ENCODE data around the gene DMD. TPM values are rescaled to one million over a fixed set of nuclear protein-coding genes. Genes with fewer than 3 reads are reported as not detected.

Gene DMD
- total and polyA plus RNA-seq, 2 of the 13 experiments (the other 11 are each of a cell fraction or from before 2014, with no cell fraction given): 17.6 to 25.9 TPM

DNA sequence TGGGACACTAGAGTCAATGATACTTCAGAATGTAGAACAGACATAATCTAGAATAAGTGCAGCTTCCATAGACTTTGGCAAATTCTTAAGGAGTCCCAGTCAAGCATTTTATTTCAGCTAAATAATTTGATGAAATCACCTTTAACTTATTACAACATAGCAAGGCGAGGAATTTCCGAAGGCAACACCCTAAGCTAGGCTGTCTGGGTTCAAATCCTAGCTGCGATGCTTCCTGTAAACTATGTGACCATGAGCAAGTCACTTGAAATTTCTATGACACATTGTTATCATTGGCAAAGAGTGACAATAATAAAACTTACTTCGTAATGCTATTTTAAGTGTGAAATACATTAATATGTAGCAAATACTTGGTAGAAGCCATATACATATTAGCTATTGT, 679.1 kb downstream of the DMD start:
- 29% methylated on average over 4 of the region's 4 CpGs for WGBS (ENCODE audit: low lambda C conversion rate)
- Histone ChIP-seq H3K9me3 (ENCODE audit: low read length) (no peaks in the 10 kb centered on the region), H3K9ac (ENCODE audit: insufficient read depth, low read depth, low read length) (no peak overlapping the region), H3K4me3 (replicated peaks in 1 of 3; ENCODE audit: insufficient read depth in 1 of 3, low read depth in 2 of 3, low read length in 3 of 3) (no peak overlapping the region), H3K36me3 (replicated peaks in 1 of 2; ENCODE audit: control insufficient read depth in 1 of 2, insufficient read depth in 2 of 2, low read length in 2 of 2) (no peaks in the 10 kb centered on the region), H3K27me3 (ENCODE audit: control insufficient read depth in 1 of 2, insufficient read depth in 2 of 2, low read length in 2 of 2) (no peaks in the 10 kb centered on the region), H3K4me2 (ENCODE audit: low read depth, low read length) (no peak overlapping the region), H2AFZ (ENCODE audit: low read length) (no peak overlapping the region), H3K27ac (ENCODE audit: extremely low read length, insufficient read depth, low read length) (no peak overlapping the region), H3K79me2 (ENCODE audit: insufficient read depth, low read length) (no peaks in the 10 kb centered on the region), H4K20me1 (ENCODE audit: insufficient read depth, low read length) (no peaks in the 10 kb centered on the region), H3K4me1 (ENCODE audit: insufficient read depth, low read length) (peaks cover 16% of the 10 kb centered on the region)
- no peak for ATAC-seq
- intact Hi-C loops (cut with micrococcal nuclease; ENCODE audit: unreplicated experiment) (loop anchor here (5.0 kb wide), 1 partner anchor 1770 kb away; no protein-coding TSS in a partner anchor), in situ Hi-C loops (cut with HindIII; ENCODE audit: extremely low pct_ligation_motif_present, low pct_unique_long_range_greater_than_20kb) (loop anchor here (10.0 to 25.0 kb wide), 2 partner anchors 130 to 803 kb away; no protein-coding TSS in a partner anchor)
- no peak for FAIRE-seq
- POLR2A ChIA-PET: no interaction called here
- BruUV-seq (replicated peaks): no TSS peak
- CTCF ChIA-PET (ENCODE audit: low intra/inter-chr PET ratio, low total read pairs): no interaction called here
- TF ChIP-seq CBX2 (IDR thresholded peaks at IDR 0.05; ENCODE audit: low read depth, low read length) (no peak), CBX2 (CRISPR knock-in tag; IDR thresholded peaks at IDR 0.05; ENCODE audit: low read depth) (no peak), TOE1 (CRISPR knock-in tag; IDR thresholded peaks at IDR 0.05) (no peak), RFX1 (IDR thresholded peaks at IDR 0.05) (no peak), ZMYM2 (CRISPR knock-in tag; IDR thresholded peaks at IDR 0.05) (no peak), CREB1 (IDR thresholded peaks at IDR 0.05) (no peak), CREB1 (CRISPR knock-in tag; IDR thresholded peaks at IDR 0.05) (no peak), KDM1A (CRISPR knock-in tag; IDR thresholded peaks at IDR 0.05) (no peak), TEAD2 (CRISPR knock-in tag; IDR thresholded peaks at IDR 0.05) (no peak), ZNF709 (CRISPR knock-in tag; IDR thresholded peaks at IDR 0.05) (no peak), IRF2 (CRISPR knock-in tag; IDR thresholded peaks at IDR 0.05) (no peak)
- TF ChIP-seq, protein P1, sequence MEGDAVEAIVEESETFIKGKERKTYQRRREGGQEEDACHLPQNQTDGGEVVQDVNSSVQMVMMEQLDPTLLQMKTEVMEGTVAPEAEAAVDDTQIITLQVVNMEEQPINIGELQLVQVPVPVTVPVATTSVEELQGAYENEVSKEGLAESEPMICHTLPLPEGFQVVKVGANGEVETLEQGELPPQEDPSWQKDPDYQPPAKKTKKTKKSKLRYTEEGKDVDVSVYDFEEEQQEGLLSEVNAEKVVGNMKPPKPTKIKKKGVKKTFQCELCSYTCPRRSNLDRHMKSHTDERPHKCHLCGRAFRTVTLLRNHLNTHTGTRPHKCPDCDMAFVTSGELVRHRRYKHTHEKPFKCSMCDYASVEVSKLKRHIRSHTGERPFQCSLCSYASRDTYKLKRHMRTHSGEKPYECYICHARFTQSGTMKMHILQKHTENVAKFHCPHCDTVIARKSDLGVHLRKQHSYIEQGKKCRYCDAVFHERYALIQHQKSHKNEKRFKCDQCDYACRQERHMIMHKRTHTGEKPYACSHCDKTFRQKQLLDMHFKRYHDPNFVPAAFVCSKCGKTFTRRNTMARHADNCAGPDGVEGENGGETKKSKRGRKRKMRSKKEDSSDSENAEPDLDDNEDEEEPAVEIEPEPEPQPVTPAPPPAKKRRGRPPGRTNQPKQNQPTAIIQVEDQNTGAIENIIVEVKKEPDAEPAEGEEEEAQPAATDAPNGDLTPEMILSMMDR (CRISPR knock-in tag; IDR thresholded peaks at IDR 0.05): no peak
- DNase-seq (ENCODE audit: low spot score): no peak

Data from HepG2 (cell line).